IMR-90 (cell line): Measurements from ENCODE around the gene WSB2. TPM values are rescaled to one million over a fixed set of nuclear protein-coding genes. Genes with fewer than 3 reads are reported as not detected.

Experiments used
- ATAC-seq: fragments of 200-7000 bp; cut with Tn5 transposase; 2 replicates; pipeline ENCODE4 v1.9.1; 2020; ENCODE audit warnings: low read depth, mild to moderate bottlenecking, moderate library complexity
- BruUV-seq: library from RNA; stranded (reverse); fragments of 400-500 nt; replicated peaks from 2 replicates; lab custom pipeline; 2021; lab: Mats Ljungman, UMichigan
- CTCF ChIA-PET: fragments of 300-600 bp; formaldehyde crosslinking; extraction: SDS; loops from one replicate; lab custom pipeline; 2021; ENCODE audit warnings: antibody characterized with exemption; lab: Yijun Ruan, JAX
- POLR2A ChIA-PET: fragments of 300-600 bp; sonication (Branson Sonifier 250); formaldehyde crosslinking; loops from one replicate; lab custom pipeline; 2022; ENCODE audit warnings: antibody characterized with exemption; ENCODE audit not compliant: unreplicated experiment; lab: Charles Lee
- DNase-seq: peaks from one replicate; pipeline ENCODE4 v3.0.0; 2013
- H2AFZ ChIP-seq: replicated peaks from 2 replicates; pipeline ENCODE3; 2013; ENCODE audit warnings: low read length, mild to moderate bottlenecking; ENCODE audit not compliant: poor library complexity
- H2AK5ac ChIP-seq: 2 replicates; pipeline ENCODE4 v1.6.1; 2013; ENCODE audit warnings: low read depth, low read length, inconsistent platforms
- H2AK9ac ChIP-seq: replicated peaks from 2 replicates; pipeline ENCODE3; 2013; ENCODE audit warnings: mild to moderate bottlenecking, low read depth, low read length, moderate library complexity; ENCODE audit not compliant: poor library complexity
- H2BK120ac ChIP-seq: 2 replicates; pipeline ENCODE4 v1.6.1; 2013; ENCODE audit warnings: low read depth, low read length, inconsistent platforms
- H2BK15ac ChIP-seq: 3 replicates; pipeline ENCODE4 v1.6.1; 2013; ENCODE audit warnings: low read depth, low read length, inconsistent platforms
- H2BK20ac ChIP-seq: 2 replicates; pipeline ENCODE4 v1.6.1; 2013; ENCODE audit warnings: low read depth, mild to moderate bottlenecking, inconsistent platforms, low read length, moderate library complexity
- H2BK5ac ChIP-seq: 2 replicates; pipeline ENCODE4 v1.6.1; 2013; ENCODE audit warnings: mild to moderate bottlenecking, low read depth, low read length, inconsistent platforms; ENCODE audit not compliant: poor library complexity, severe bottlenecking
- H3K14ac ChIP-seq: replicated peaks from 2 replicates; pipeline ENCODE4 v1.6.1; 2013; ENCODE audit warnings: low read depth, low read length, inconsistent platforms
- H3K18ac ChIP-seq: 2 replicates; pipeline ENCODE4 v1.6.1; 2013; ENCODE audit warnings: low read depth, low read length, control low read depth
- H3K23ac ChIP-seq: 2 replicates; pipeline ENCODE4 v1.6.1; 2013; ENCODE audit warnings: low read depth, low read length, inconsistent platforms
- H3K27ac ChIP-seq: 2 replicates; pipeline ENCODE4 v1.5.1; 2013; ENCODE audit warnings: mild to moderate bottlenecking, control low read depth, low read length; ENCODE audit not compliant: insufficient read depth
- H3K27me3 ChIP-seq: 2 replicates; pipeline ENCODE4 v1.6.1; 2013; ENCODE audit warnings: low read length; ENCODE audit not compliant: control insufficient read depth, insufficient read depth
- H3K36me3 ChIP-seq: 2 replicates; pipeline ENCODE4 v1.6.1; 2013; ENCODE audit warnings: low read length, mixed read lengths; ENCODE audit not compliant: control insufficient read depth, insufficient read depth
- H3K4ac ChIP-seq: 2 replicates; pipeline ENCODE4 v1.6.1; 2013; ENCODE audit warnings: low read depth, low read length, inconsistent platforms
- H3K4me1 ChIP-seq: 2 replicates; pipeline ENCODE4 v1.6.1; 2013; ENCODE audit warnings: low read length, mixed read lengths; ENCODE audit not compliant: control insufficient read depth, insufficient read depth
- H3K4me2 ChIP-seq: 2 replicates; pipeline ENCODE4 v1.6.1; 2013; ENCODE audit warnings: low read depth, mild to moderate bottlenecking, control low read depth, low read length, moderate library complexity
- H3K4me3 ChIP-seq: 2 replicates; pipeline ENCODE4 v1.5.1; 2013; ENCODE audit warnings: low read depth, mild to moderate bottlenecking, control low read depth, low read length, moderate library complexity; ENCODE audit not compliant: insufficient read depth
- H3K56ac ChIP-seq: 2 replicates; pipeline ENCODE4 v1.6.1; 2013; ENCODE audit warnings: low read length, inconsistent platforms; ENCODE audit not compliant: insufficient read depth; ENCODE audit errors: extremely low read depth
- H3K79me1 ChIP-seq, 2 experiments: 2 replicates each; pipeline ENCODE4 v1.6.1; 2013; ENCODE audit warnings: low read length in 2 of 2, inconsistent platforms in 1 of 2, low read depth in 1 of 2
- H3K9ac ChIP-seq: 2 replicates; pipeline ENCODE4 v1.6.1; 2013; ENCODE audit warnings: low read depth, low read length, control low read depth
- H3K9me1 ChIP-seq: 2 replicates; pipeline ENCODE4 v1.6.1; 2013; ENCODE audit warnings: low read length, inconsistent platforms; ENCODE audit not compliant: insufficient read depth
- H3K9me3 ChIP-seq: 2 replicates; pipeline ENCODE4 v1.6.1; 2013; ENCODE audit warnings: low read length; ENCODE audit not compliant: control insufficient read depth, insufficient read depth
- H4K20me1 ChIP-seq: 2 replicates; pipeline ENCODE4 v1.6.1; 2013; ENCODE audit warnings: low read length, inconsistent platforms; ENCODE audit not compliant: insufficient read depth
- H4K5ac ChIP-seq: 2 replicates; pipeline ENCODE4 v1.6.1; 2013; ENCODE audit warnings: mild to moderate bottlenecking, low read depth, low read length, control low read depth
- H4K8ac ChIP-seq, 2 experiments: 2 replicates each; pipeline ENCODE4 v1.6.1; 2013; ENCODE audit warnings: low read depth in 2 of 2, low read length in 2 of 2, control low read depth in 1 of 2, inconsistent platforms in 1 of 2
- H4K91ac ChIP-seq: 2 replicates; pipeline ENCODE4 v1.6.1; 2013; ENCODE audit warnings: low read depth, low read length, inconsistent platforms; ENCODE audit not compliant: insufficient read depth
- BHLHE40 ChIP-seq: fragments of 150-350 bp; IDR thresholded peaks from 2 replicates; pipeline ENCODE4 v1.6.1; 2016; ENCODE audit warnings: mild to moderate bottlenecking, low read depth, low read length
- CEBPB ChIP-seq: IDR thresholded peaks from 2 replicates; pipeline ENCODE4 v1.6.1; 2012; ENCODE audit warnings: low read depth, low read length, improper control_type of control experiment
- CHD1 ChIP-seq: IDR thresholded peaks from 2 replicates; pipeline ENCODE4 v1.6.1; 2012; ENCODE audit warnings: low read depth, low read length, improper control_type of control experiment
- CTCF ChIP-seq: conservative IDR thresholded peaks from 2 replicates; pipeline ENCODE4 v1.5.1; 2012; ENCODE audit warnings: mild to moderate bottlenecking, low read depth, low read length, improper control_type of control experiment
- ELK1 ChIP-seq: fragments of 150-350 bp; IDR thresholded peaks from 2 replicates; pipeline ENCODE4 v1.6.1; 2016; ENCODE audit warnings: low read depth, mild to moderate bottlenecking, low read length, moderate library complexity, borderline replicate concordance
- FOS ChIP-seq: fragments of 150-350 bp; IDR thresholded peaks from 2 replicates; pipeline ENCODE4 v1.6.1; 2016; ENCODE audit warnings: low read depth, low read length
- MAFK ChIP-seq: IDR thresholded peaks from 2 replicates; pipeline ENCODE4 v1.6.1; 2012; ENCODE audit warnings: low read depth, low read length, improper control_type of control experiment
- MAZ ChIP-seq: IDR thresholded peaks from 2 replicates; pipeline ENCODE4 v1.6.1; 2012; ENCODE audit warnings: low read depth, mild to moderate bottlenecking, low read length, improper control_type of control experiment, moderate library complexity, borderline replicate concordance
- MXI1 ChIP-seq: IDR thresholded peaks from 2 replicates; pipeline ENCODE4 v1.6.1; 2012; ENCODE audit warnings: low read depth, mild to moderate bottlenecking, low read length, moderate library complexity, borderline replicate concordance
- NFE2L2 ChIP-seq: fragments of 150-350 bp; IDR thresholded peaks from 2 replicates; pipeline ENCODE4 v1.6.1; 2016; ENCODE audit warnings: low read depth, mild to moderate bottlenecking, low read length
- POLR2A ChIP-seq: IDR thresholded peaks from 2 replicates; pipeline ENCODE4 v1.6.1; 2012; ENCODE audit warnings: mild to moderate bottlenecking, low read depth, low read length
- RAD21 ChIP-seq: IDR thresholded peaks from 2 replicates; pipeline ENCODE4 v1.6.1; 2012; ENCODE audit warnings: low read length, improper control_type of control experiment
- RCOR1 ChIP-seq: IDR thresholded peaks from 2 replicates; pipeline ENCODE4 v1.6.1; 2012; ENCODE audit warnings: mild to moderate bottlenecking, low read length, improper control_type of control experiment; ENCODE audit not compliant: insufficient replicate concordance
- RFX5 ChIP-seq: IDR thresholded peaks from 2 replicates; pipeline ENCODE4 v1.8.0; 2012; ENCODE audit warnings: low read depth, mild to moderate bottlenecking, low read length, moderate library complexity
- SMC3 ChIP-seq: fragments of 150-350 bp; IDR thresholded peaks from 2 replicates; pipeline ENCODE4 v1.6.1; 2016; ENCODE audit warnings: low read depth, mild to moderate bottlenecking, antibody characterized with exemption, low read length, moderate library complexity
- USF2 ChIP-seq: fragments of 150-350 bp; IDR thresholded peaks from 2 replicates; pipeline ENCODE4 v1.6.1; 2017; ENCODE audit warnings: mild to moderate bottlenecking, antibody characterized with exemption, low read length, low read depth
- dilution Hi-C: fragments of 300-500 bp; cut with HindIII; formaldehyde crosslinking; loops from one replicate; pipeline ENCODE4 v1.14.3; 2018; ENCODE audit warnings: low sequenced_read_pairs; ENCODE audit not compliant: unreplicated experiment
- in situ Hi-C: fragments of 300-500 bp; cut with MboI; formaldehyde crosslinking; loops from 3 replicates; pipeline ENCODE4 v1.14.3; 2019; ENCODE audit warnings: low sequenced_read_pairs, inconsistent platforms, mixed read lengths
- intact Hi-C: fragments of 100-400 bp; cut with micrococcal nuclease; formaldehyde crosslinking; loops from 2 replicates; pipeline ENCODE4 v1.10.0; 2022
- polyA plus RNA-seq, 3 experiments: library from polyadenylated mRNA; depleted of rRNA; stranded (reverse); fragments of >200 nt; gene quantifications; 2 replicates each; pipeline ENCODE4 v1.2.3, GENCODE V29; 2012; ENCODE audit warnings: low replicate concordance in 1 of 3
- total RNA-seq: library from RNA; depleted of rRNA; stranded (reverse); fragments of >200 nt; gene quantifications from 2 replicates; pipeline ENCODE4 v1.2.3, GENCODE V29; 2012

The WSB2 gene
- total and polyA plus RNA-seq, 2 of the 4 experiments (the other 2 are of a cell fraction) = 92.8 to 180 TPM

- Histone ChIP-seq H4K91ac (no peak overlapping the region), H3K14ac (no peak overlapping the region), H3K4me3 (no peak overlapping the region), H3K36me3 (peaks cover 8% of the 10 kb centered on the region), H2AFZ (no peak overlapping the region), H4K5ac (no peak overlapping the region), H2BK120ac (no peak overlapping the region), H3K27ac (no peak overlapping the region), H2AK5ac (no peak overlapping the region), H3K9me3 (no peaks in the 10 kb centered on the region), H4K8ac (no peak overlapping the region), H3K4ac (no peak overlapping the region), H3K79me1 (peaks cover 10% of the 10 kb centered on the region in 2 experiments), H3K9ac (no peak overlapping the region), H3K4me1 (no peaks in the 10 kb centered on the region), H3K4me2 (no peak overlapping the region), H2BK5ac (no peak overlapping the region), H2BK15ac (no peak overlapping the region), H3K27me3 (no peaks in the 10 kb centered on the region), H3K56ac (no peak overlapping the region), H3K23ac (no peak overlapping the region), H3K9me1 (no peaks in the 10 kb centered on the region), H2BK20ac (no peak overlapping the region), H2AK9ac (no peak overlapping the region), H4K20me1 (no peaks in the 10 kb centered on the region), H3K18ac (no peak overlapping the region)
- DNase-seq (no peak), ATAC-seq (no peak)
- intact Hi-C loops (loop anchor here (5.0 kb wide), 1 partner anchor 141 kb away; no protein-coding TSS in a partner anchor), in situ Hi-C loops (loop anchor here (10.0 kb wide), 1 partner anchor 143 kb away; no protein-coding TSS in a partner anchor), dilution Hi-C loops (no loop called here)
- ChIA-PET CTCF (no interaction called here), POLR2A (no interaction called here)
- TSS peak; percentile 47 for BruUV-seq
- TF ChIP-seq FOS (no peak), NFE2L2 (no peak), CEBPB (no peak), RAD21 (no peak), RCOR1 (no peak), CHD1 (no peak), SMC3 (no peak), USF2 (no peak), MXI1 (no peak), RFX5 (no peak), ELK1 (no peak), POLR2A (no peak), MAZ (no peak), BHLHE40 (no peak), MAFK (no peak), CTCF (no peak)
These were observed 43.1 kb downstream of the WSB2 start for GRCh38 chr12:118017926-118018325.
